Psoas muscle (tissue), 8 donors: ENCODE measurements around the gene DNM1L. TPM values are rescaled to one million over a fixed set of nuclear protein-coding genes. Genes with fewer than 3 reads are reported as not detected.
"Not testable (repeated sequence)": the region's sequence is repeated elsewhere in the genome, so short reads cannot be mapped to it uniquely, and the experiment has no call there.

Experiments used
- ATAC-seq, 4 donors: fragments of 200-7000 bp; cut with Tn5 transposase; one replicate each; pipeline ENCODE4 v1.9.1; 2020; ENCODE audit warnings: moderate library complexity in 3 of 4, mild to moderate bottlenecking in 2 of 4
- DNase-seq, 2 donors: peaks; one replicate each; pipeline ENCODE4 v3.0.0-alpha.2; 2020
- H3K27ac ChIP-seq: fragments of 200-600 bp; one replicate; pipeline ENCODE4 v1.8.0; 2022
- H3K27me3 ChIP-seq, 3 donors: fragments of 200-600 bp in 1 of 3; one replicate each; pipeline versions ENCODE4 v1.6.1 to v1.8.0; 2013 to 2022; ENCODE audit warnings: low read length in 2 of 3, mild to moderate bottlenecking in 2 of 3, moderate library complexity in 1 of 3; ENCODE audit not compliant: insufficient read depth in 3 of 3
- H3K36me3 ChIP-seq, 2 donors: fragments of 200-600 bp in 1 of 2; one replicate each; pipeline versions ENCODE4 v1.6.1 to v1.8.0; 2013 to 2022; ENCODE audit warnings: low read depth in 1 of 2, mild to moderate bottlenecking in 1 of 2, moderate library complexity in 1 of 2; ENCODE audit not compliant: insufficient read depth in 1 of 2
- H3K4me1 ChIP-seq: fragments of 200-600 bp; one replicate; pipeline ENCODE4 v1.8.0; 2022
- H3K4me3 ChIP-seq: fragments of 200-600 bp; one replicate; pipeline ENCODE4 v1.8.0; 2022; ENCODE audit warnings: mild to moderate bottlenecking
- H3K9me3 ChIP-seq: fragments of 200-600 bp; one replicate; pipeline ENCODE4 v1.8.0; 2022
- WGBS, 3 donors: extraction: QIAGEN DNeasy Blood & Tissue Kit; methylation state at CpG; one replicate each; pipeline versions ENCODE4 v1.1.6 to v1.1.7; 2013; 5-methylcytosine and 5-hydroxymethylcytosine counted together
- intact Hi-C, 2 donors: fragments of 100-400 bp; cut with DNase I; formaldehyde crosslinking; loops; one replicate each; pipeline versions ENCODE4 v1.11.0 to v1.14.2; 2022
- polyA plus RNA-seq, 3 donors: library from polyadenylated mRNA; stranded (reverse); fragments of 200-250 nt; gene quantifications; one replicate each; pipeline ENCODE4 v1.2.3, GENCODE V29; 2013
- total RNA-seq, 4 donors: library from RNA; stranded (reverse); fragmentation: NEBNext Ultra II Directional in 2 of 4; extraction: Animal tissue kit (Norgen Biotek cat#: 25700) in 2 of 4; gene quantifications; one replicate each; pipeline versions ENCODE4 v1.2.1 to v1.2.4, GENCODE V29; 2021 to 2023
- TF ChIP-seq, protein P1 (sequence below): fragments of 200-600 bp; IDR thresholded peaks from one replicate; pipeline ENCODE4 v1.8.0; 2022; ENCODE audit warnings: antibody characterized with exemption
- donor health status: healthy with polysubstance abuse.
- donor health status: DM: no; HTN: no; CAD: no; lungs with moderate emphysema.
- donor health status: Bipolar disorder and iron deficiency.
- donor health status: healthy.
- donor health status: DM: yes; HTN: yes; CAD: no.
- donor health status: DM: no; HTN: no; CAD: no.
- donor health status: DM: no; HTN: no; CAD: no.
- donor health status: DM: yes; HTN: yes; CAD: no.

DNM1L gene
- total and polyA plus RNA-seq, 7 donors: 29.3 to 62.9 (median 40.1) TPM

- Histone ChIP-seq H3K4me3 (no peak overlapping the region), H3K36me3 (peaks cover 0 to 13% of the 10 kb centered on the region in 2 donors), H3K27ac (no peak overlapping the region), H3K9me3 (no peaks in the 10 kb centered on the region), H3K4me1 (peaks cover 13% of the 10 kb centered on the region), H3K27me3 (no peaks in the 10 kb centered on the region)
- ATAC-seq (no peak), DNase-seq (no peak)
- TF ChIP-seq, protein P1, sequence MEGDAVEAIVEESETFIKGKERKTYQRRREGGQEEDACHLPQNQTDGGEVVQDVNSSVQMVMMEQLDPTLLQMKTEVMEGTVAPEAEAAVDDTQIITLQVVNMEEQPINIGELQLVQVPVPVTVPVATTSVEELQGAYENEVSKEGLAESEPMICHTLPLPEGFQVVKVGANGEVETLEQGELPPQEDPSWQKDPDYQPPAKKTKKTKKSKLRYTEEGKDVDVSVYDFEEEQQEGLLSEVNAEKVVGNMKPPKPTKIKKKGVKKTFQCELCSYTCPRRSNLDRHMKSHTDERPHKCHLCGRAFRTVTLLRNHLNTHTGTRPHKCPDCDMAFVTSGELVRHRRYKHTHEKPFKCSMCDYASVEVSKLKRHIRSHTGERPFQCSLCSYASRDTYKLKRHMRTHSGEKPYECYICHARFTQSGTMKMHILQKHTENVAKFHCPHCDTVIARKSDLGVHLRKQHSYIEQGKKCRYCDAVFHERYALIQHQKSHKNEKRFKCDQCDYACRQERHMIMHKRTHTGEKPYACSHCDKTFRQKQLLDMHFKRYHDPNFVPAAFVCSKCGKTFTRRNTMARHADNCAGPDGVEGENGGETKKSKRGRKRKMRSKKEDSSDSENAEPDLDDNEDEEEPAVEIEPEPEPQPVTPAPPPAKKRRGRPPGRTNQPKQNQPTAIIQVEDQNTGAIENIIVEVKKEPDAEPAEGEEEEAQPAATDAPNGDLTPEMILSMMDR: no peak
- intact Hi-C loops: no loop called here
- WGBS, 3 donors: 50 to 97% (median 90%) methylated on average over 1 of the region's 1 CpG
Observed at GRCh38 chr12:32697445-32697844, 18.3 kb downstream of the DNM1L start.

GRCh38 chr12:32698285-32698684, 19.2 kb downstream of the DNM1L start:
- TF ChIP-seq, protein P1: no peak
- H3K4me1 ChIP-seq: peaks cover 7% of the 10 kb centered on the region
- intact Hi-C loops: no loop called here
- peaks cover 0 to 16% of the 10 kb centered on the region in 2 donors for H3K36me3 ChIP-seq
- no peak overlapping the region for H3K4me3 ChIP-seq
- no peaks in the 10 kb centered on the region for H3K27me3 ChIP-seq
- ATAC-seq (no peak), DNase-seq (no peak)
- 44 to 74% (median 70%) methylated on average over 2 of the region's 2 CpGs for WGBS, 3 donors
- H3K27ac ChIP-seq: no peak overlapping the region
- no peaks in the 10 kb centered on the region for H3K9me3 ChIP-seq

- ATAC-seq, H3K4me3 ChIP-seq, H3K9me3 ChIP-seq, H3K4me1 ChIP-seq, intact Hi-C loops, H3K27ac ChIP-seq, H3K27me3 ChIP-seq, DNase-seq: not testable (repeated sequence)
- H3K36me3 ChIP-seq: peaks cover 0 to 16% of the 10 kb centered on the region in 2 donors
- 95 to 99% (median 97%) methylated on average over 8 of the region's 8 CpGs for WGBS, 3 donors
Observed at GRCh38 chr12:32699437-32699836, 20.3 kb downstream of the DNM1L start.

DNA sequence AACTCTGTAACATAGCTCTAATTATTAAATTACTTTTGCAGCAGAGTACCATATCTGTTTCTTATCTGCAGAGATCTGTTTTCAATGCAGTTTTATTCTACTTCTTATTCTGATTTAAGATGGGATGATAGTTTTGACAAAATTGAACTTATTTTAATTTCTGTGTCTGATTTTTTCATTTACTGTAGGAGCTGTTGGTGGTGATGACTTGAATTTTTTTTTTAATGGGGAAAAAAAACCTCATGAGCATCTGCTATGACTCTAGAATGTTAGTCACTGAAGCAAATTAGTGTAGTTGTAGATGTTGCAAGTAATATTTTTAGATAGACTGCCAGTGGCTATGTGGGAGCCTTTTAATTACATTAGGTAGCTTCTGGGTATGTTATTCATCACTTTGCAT, 23.4 kb downstream of the DNM1L start:
- DNase-seq: no peak
- intact Hi-C loops: no loop called here
- H3K27ac ChIP-seq: no peak overlapping the region
- H3K4me1 ChIP-seq: no peaks in the 10 kb centered on the region
- no peaks in the 10 kb centered on the region for H3K27me3 ChIP-seq
- H3K4me3 ChIP-seq: no peak overlapping the region
- ATAC-seq: no peak
- H3K36me3 ChIP-seq: peaks cover 0 to 33% of the 10 kb centered on the region in 2 donors
- no peaks in the 10 kb centered on the region for H3K9me3 ChIP-seq
- TF ChIP-seq, protein P1: no peak

DNA sequence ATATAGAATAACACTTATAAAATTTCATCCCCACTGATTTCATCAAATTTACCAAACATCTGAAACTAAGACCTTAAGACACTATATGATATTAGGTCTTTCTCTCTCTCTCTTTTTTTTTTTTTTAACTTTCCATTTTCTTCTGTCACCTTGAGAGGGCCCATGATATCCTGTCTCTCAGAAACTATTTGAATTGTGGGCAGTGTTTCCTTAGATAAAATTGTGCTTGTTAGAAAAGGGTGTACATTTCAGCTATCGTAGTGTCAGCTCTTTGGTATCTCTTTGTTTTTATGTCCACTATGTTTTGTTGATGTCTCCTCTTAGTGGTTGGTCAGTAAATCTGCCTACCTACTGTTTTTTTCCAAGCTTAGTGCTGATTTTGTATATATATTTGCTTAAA, 23.8 kb downstream of the DNM1L start:
- intact Hi-C loops: no loop called here
- TF ChIP-seq, protein P1: no peak
- ATAC-seq (no peak), DNase-seq (no peak)
- Histone ChIP-seq H3K9me3 (no peaks in the 10 kb centered on the region), H3K36me3 (peaks cover 0 to 38% of the 10 kb centered on the region in 2 donors), H3K4me1 (no peaks in the 10 kb centered on the region), H3K27me3 (no peaks in the 10 kb centered on the region), H3K4me3 (no peak overlapping the region), H3K27ac (no peak overlapping the region)
- 93% methylated on average over 1 of the region's 1 CpG for WGBS, 3 donors
